HG02840 (cell line): ENCODE results near the gene PLSCR2.
"Not testable (repeated sequence)": the region's sequence is repeated elsewhere in the genome, so short reads cannot be mapped to it uniquely, and the experiment has no call there.

Source experiments
- ATAC-seq: cut with Tn5 transposase; IDR thresholded peaks from one replicate; pipeline ENCODE4 v1.9.1; 2021; ENCODE audit warnings: mild to moderate bottlenecking, moderate library complexity, moderate number of reproducible peaks; ENCODE audit not compliant: unreplicated experiment, low FRiP score

Gene PLSCR2, protein sequence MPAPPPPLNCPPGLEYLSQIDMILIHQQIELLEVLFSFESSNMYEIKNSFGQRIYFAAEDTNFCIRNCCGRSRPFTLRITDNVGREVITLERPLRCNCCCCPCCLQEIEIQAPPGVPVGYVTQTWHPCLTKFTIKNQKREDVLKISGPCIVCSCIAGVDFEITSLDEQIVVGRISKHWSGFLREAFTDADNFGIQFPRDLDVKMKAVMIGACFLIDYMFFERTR

DNA sequence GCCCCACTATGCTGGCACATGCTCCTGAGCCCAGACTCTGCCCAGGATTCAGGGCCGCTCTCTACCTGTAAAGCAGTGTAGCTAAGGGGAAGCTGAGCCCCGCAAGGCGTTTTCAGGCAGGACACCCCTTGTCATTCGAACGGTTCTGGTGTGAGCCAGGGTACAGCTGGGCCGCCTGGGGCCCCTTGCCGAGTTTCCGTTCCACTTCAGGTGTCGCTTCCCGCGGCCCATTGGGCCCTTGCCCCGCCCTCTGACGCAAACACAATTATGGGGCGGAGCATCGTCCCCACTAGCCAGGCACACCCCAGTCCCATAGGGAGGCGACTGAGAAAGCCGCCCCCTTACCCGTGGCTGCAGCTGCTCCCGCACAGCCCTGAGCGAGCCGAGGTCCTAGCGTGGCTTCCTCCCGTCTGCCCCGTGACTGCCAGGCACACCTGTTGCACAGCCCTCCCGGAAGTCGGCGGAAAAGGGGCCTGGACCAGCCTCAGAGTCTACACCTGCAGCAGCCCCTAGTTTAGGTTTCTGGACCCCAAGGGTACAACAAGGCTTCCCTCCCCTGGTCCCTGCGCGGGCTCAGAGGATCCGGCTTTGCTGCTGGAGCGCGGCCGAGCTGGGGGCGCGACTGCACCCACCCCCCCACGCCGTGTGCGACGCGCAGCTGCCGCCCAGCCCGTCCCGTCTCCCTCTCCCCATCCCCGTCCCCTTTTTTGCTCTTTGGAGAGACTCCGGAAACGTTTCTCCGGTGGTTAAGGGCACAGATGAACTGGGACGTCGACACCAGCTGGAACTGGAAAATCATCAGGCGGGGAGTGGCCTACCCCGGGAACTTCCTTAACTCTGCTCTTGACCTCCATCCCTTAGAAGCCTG is at the start of gene PLSCR2:
Gene PLSCR2 (minus strand): TSS at position 412 of the 868 bp plus-strand sequence. CDS start 9,657 bp downstream, outside the sequence.
- peak; percentile 98 for ATAC-seq

DNA sequence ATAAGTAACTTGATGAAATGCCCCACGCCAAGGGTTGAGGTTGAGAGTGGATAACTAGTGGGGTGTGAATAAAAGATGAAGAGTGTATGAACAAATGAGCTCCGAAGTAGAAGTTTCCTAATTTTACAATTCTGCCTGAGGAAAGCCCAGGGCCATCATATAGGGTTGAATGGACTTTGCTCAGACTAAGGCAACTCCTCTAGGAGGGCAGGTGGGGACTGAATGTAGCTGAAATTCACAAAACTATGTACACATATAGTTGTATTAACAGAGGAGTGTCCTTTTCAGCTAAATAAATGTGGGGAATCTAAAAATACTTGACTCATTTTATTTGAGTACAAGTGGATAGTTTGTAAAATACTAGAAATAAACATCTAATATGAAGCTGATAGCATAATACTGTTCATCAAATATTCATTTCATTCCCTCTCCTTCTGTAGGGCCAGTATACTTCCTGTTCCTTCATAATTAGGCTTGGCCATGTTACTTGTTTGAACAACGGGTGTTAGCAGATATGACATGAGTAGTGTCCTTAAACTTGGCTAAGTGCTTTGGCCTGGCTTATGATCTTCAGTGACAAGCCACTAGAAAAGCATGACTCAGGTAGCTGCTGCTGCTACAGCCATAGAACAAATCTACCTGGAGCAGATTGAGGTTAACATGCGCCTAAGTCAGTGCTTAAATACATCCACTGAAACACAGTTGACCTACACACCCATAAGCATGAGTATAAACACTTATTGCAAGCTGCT is 48.5 kb upstream of the PLSCR2 start:
- ATAC-seq, result no peak

DNA sequence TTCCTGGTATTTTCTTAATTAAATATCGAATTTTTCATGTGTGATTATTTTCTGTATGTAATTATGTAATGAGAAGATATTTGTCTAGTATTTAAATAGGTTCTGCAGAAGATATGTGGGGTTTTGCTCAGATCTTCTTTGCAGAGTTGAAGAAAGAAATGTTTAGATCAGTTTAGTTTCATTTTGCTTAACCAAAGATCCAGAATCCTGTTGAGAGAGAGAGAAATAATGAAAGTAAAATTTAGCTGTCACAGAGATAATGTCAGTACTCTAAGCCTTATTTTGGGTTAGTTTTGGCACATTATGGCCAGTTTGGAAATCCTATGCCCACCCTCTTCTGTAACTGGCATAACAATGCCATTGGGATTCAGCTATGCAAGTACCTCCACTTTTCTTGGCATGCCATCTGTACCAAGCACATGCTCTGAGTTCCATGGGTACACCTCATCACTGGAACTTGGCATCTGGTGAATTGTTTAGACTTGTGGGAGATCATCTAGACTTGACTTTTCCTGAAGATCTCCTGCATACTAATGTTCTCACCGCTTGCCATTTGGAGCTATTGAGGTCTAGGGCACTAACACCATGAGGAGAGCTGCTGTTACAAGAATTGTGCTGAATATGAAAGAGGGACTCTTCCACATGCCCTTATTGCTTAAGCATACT is 44.2 kb upstream of the PLSCR2 start:
- ATAC-seq, result no peak

DNA sequence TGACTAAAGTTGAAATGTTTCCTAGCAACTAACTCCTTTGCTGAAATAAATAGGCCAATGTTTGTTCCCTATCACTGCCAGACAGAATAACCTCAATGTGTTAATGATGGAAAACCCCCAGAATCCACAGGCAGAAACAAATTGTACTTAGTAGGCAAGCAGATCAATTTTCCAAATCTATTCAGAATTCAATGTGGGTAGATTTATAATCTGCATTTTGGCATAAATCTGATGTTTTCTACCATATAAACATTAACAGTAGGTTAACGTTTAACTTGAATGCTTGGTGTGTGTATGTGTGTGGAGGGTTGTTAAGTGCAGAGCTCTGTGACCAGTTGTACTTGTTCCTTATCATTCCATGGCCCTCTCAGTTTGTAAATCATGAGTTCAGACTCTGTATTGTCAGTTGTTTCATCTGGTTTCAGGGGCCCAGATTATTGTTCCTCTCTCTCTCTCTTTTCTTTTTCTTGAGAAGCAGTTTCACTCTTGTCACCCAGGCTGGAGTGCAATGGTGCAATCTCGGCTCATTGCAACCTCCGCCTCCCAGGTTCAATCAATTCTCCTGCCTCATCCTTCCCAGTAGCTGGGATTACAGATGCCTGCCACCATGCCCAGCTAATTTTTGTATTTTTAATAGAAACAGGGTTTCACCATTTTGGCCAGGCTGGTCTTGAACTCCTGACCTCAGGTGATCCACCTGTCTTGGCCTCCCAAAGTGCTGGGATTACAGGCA is 42.2 kb upstream of the PLSCR2 start:
- no peak for ATAC-seq

DNA sequence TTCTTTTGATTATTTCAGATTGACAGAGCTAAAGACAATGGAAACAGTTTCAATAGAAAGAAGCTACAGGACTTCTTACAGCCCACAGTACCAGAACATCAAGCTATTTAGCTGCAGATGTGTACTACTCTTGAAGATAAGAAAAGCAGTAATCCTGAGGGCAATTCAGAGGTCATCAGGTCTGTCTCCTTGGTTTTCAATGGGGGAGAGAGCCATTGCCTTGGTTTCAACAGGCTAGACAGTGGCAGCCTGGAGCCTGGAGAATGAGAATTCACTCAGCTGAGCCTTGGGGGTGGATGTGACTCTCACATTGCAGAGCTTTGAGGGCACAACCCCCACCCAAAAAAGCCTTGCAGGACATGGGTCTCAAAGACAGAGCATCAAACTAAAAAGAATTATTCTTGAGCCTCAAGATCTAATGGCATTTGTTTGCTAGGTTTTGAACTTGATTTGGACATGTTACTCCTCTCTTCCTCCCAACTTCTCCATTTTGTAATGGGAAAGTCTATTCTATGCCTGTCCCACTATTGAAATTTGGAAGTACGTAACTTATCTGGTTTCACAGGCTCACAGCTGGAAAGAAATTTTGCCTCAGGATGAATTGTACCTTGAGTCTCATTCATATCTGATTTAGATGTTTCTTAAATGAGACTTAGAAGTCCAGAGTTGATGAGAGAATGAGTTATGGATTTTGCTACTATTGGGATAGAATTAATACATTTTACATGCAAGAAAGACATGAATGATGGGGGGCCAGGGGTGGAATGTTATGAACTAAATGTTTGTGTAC is 38.2 kb upstream of the PLSCR2 start:
- ATAC-seq, result no peak

DNA sequence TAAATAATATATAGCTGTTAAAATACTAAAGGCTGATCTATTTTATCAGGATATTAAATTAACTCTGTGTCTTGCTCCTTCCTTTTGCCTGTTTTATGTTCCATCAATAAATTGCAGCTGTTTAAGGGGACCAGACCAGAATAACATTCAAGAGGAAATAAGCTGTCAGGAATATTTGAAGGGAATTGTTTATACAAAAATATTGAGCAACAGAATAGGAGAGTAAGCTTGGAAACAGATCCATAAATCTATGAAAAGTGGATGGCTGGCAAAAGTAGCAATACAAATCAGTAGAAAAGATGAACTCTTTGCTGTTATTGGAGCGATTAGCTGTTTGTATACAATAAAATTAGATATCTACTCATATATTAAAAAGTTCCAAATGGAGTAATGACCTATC is 36.2 kb upstream of the PLSCR2 start:
- no peak for ATAC-seq

DNA sequence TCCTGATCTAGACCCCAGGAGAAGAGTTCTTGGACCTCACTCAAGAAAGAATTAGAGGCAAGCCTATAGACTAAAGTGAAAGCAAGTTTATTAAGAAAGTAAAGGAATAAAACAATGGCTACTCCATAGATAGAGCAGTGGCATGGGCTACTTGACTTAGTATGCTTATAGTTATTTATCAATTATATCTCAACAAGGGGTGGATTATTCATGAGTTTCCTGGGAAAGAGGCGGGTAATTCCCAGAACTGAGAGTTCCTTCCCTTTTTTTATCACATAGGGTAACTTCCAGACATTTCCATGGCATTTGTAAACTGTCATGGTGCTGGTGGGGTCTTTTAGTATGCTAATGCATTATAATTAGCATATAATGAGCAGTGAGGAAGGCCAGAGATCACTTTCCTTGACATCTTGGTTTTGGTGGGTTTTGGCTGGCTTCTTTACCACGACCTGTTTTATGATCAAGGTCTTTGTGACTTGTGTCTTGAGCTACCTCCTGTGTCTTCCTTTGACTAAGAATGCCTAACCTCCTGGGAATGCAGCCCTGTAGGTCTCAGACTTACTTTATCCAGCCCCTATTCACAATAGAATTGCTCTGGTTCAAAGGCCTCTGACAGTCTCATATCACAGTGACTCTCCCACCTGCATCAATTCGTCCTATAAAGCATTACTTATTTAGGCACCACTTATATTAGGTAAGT is 35.3 kb upstream of the PLSCR2 start:
- no peak for ATAC-seq

DNA sequence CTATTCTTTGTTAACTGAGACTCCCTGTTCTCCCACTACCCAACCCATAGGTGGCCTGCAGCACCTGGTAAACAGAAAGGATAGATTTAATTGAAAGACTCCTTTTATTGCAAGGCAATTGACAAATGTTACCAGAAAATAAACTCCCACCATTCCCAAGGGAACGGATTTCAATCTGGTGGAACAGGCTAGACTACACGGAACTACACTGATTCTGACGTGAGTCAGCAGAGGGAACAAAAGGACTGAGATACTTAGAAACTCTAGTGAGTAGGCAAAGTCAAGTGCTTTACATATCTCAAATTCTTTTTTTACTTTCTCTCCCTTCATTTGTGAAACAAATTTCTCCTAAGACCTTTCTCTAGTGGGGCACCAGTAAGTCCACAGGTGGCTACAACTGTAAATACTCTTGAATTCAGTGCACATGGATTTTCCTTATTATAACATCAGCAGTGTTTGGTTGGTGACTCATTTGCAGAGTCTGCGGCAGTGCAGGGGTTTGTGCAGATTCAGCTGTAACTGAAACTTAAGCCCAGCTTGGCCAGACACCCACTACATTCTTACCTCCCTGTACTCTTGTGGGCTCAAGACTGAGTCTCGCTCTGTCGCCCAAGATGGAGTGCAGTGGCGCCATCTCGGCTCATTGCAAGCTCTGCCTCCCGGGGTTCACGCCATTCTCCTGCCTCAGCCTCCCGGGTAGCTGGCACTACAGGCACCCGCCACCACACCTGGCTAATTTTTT is 34.3 kb upstream of the PLSCR2 start:
- ATAC-seq, result peak; percentile 96

DNA sequence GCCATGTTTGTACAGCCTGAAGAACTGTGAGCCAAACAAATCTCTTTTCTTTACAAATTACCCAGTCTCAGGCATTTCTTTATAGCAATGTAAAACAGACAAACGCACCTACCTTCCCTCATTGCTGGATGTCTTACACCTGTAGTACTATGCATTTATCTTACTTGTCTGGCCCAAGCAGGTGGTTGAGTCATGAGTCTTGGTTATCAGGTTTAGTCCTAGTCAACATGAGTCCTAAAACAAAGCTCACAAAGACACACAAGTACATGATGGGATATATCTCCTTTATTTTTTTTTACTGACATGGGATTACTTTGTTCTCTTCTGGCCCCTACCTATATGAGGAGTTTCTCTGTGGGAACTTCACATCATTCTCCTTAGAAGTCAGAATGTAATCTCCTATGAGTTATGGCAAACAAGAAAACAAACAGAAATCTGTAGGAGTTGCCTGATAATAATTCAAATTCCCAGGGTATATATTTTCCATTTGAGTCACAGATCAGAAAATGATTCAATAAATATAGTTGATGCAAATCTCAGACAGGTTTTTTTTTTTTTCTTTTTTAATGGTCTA is 33.6 kb upstream of the PLSCR2 start:
- no peak for ATAC-seq

DNA sequence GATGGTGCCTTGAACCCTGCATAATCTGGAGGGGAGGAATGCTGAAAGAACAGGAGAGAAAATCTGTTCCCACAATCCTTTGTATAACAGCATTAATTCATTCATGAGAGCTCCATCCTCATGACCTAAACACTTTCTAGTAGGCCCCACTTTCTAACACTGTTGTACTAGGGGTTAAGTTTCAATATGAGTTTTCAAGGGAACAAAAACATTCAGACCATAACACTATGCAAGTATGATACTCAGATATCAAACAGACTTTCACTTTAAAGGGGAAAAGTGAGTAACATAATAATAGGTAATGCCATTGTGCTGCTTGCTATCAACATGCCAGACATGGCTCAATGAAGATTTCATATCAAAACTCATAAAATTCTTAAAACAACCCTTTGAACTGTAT is 32.4 kb upstream of the PLSCR2 start:
- ATAC-seq, result no peak

DNA sequence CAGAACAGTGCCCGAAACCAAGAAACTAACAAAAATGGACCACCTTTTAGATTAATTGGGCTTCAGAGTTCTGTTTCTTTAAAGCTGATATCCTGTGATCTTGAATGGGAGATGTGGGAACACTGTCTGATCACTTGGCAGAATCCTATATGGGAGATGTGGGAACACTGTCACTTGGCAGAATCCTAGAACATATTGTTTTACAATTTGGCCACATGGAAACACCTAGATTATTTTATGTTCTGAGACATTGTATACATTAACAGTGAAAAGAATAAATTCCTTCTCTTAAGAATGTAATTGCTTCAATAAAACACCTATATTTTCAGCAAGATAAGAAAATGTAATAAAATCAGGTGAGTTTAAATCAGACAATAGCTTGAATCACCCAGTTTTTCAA is 30.3 kb upstream of the PLSCR2 start:
- no peak for ATAC-seq

DNA sequence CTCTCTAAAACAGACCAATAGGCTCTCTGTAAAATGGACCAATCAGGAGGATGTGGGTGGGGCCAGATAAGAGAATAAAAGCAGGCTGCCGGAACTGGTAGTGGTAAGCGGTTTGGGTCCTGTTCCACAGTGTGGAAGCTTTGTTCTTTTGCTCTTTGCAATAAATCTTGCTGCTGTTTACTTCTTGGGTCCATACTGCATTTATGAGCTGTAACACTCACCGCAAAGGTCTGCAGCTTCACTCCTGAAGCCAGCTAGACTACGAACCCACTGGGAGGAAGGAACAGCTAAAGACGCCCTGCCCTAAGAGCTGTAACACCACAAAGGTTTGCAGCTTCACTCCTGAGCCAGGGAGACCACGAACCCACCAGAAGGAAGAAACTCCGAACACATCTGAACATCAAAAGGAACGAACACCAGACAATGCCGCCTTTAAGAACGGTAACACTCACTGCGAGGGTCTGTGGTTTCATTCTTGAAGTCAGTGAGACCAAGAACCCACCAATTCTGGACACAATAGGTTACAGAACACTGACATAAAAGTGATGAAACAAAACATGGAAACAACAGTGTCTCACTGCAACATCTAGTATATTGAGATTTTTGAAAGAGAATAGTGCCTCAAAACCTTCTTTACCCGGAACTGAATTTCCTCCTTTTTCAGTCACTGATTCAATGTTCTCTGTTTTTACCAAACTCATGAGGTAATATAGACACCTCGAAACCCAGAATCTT is 28.8 kb upstream of the PLSCR2 start:
- no peak for ATAC-seq

DNA sequence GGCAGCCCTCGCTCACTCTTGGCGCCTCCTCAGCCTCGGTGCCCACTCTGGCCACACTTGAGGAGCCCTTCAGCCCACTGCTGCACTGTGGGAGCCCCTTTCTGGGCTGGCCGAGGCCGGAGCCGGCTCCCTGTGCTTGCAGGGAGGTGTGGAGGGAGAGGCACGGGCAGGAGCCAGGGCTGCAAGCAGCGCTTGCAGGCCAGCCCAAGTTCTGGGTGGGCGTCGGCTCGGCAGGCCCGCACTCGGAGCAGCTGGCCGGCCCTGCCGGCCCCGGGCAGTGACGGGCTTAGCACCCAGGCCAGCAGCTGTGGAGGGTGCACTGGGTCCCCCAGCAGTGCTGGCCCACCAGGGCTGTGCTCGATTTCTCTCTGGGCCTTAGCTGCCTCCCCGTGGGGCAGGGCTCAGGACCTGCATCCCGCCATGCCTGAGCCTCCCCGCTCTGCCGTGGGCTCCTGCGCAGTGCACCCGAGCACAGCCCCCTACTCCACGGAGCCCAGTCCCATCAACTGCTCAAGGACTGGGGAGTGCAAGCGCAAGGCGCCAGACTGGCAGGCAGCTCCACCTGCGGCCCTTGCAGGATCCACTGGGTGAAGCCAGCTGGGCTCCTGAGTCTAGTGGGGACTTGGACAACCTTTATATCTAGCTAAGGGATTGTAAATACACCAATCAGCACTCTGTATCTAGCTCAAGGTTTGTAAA is 27.9 kb upstream of the PLSCR2 start:
- ATAC-seq, result not testable (repeated sequence)

DNA sequence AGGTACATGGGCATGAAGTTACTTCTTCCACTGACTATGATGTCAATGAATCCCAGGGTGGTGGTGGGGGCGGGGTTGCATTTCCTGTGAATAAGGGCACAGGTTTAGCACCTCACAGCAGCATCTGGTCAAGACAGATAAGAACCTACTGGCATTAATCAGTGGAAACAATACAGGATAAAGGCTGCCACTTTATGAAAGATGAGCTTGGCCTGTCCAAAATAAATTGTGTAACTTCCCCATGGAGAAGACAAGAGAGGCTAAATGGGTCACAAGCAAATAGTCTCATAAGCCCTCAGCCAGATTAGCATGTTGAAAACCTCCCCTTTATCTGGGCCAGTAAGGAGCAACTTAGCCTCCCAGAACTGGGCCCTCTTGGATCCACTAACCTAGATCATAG is 27.4 kb upstream of the PLSCR2 start:
- ATAC-seq, result no peak

DNA sequence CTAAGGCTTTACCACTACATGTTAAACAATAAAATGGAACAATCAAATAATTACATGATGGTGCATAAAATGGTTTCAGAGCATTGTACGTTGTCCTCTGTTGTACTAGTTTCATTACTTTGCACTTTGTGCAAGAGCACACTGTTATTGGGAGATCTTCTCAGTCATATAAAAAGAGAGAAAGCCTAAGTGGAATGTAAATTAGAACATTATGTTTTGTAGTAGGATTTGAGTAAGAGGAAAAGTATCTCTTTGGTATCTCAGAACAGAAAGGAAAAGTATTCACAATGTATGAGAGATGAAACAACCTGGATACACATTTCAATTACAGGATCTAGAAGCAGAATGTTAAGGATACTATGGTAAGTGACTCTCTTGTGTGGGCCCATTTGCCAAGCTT is 26.9 kb upstream of the PLSCR2 start:
- no peak for ATAC-seq

DNA sequence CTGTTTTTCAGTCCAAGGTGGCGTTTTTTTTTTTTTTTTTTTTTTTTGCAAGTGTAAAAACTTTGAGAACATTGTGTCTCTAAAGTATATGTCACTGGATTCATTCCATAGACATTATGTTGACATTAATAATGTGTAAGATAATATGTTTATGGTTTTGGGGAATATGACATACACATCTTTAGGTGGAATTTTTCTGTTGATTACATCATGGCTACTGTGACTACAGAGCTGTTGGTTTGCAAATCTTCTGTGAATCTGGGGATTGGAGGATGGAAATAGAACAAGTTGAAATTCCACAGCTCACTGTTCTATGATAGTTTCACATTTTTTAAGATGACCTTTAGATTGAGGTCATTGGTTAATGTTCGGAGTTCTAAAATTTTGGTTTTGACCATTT is 24.4 kb upstream of the PLSCR2 start:
- ATAC-seq, result no peak
